ENCODE measurements around the gene HDAC7.

Gene HDAC7

GRCh38 chr12:47762850-47763465, 56.7 kb downstream of the HDAC7 start:
- DNase-seq (ENCODE audit: low read depth), result no peak

DNA sequence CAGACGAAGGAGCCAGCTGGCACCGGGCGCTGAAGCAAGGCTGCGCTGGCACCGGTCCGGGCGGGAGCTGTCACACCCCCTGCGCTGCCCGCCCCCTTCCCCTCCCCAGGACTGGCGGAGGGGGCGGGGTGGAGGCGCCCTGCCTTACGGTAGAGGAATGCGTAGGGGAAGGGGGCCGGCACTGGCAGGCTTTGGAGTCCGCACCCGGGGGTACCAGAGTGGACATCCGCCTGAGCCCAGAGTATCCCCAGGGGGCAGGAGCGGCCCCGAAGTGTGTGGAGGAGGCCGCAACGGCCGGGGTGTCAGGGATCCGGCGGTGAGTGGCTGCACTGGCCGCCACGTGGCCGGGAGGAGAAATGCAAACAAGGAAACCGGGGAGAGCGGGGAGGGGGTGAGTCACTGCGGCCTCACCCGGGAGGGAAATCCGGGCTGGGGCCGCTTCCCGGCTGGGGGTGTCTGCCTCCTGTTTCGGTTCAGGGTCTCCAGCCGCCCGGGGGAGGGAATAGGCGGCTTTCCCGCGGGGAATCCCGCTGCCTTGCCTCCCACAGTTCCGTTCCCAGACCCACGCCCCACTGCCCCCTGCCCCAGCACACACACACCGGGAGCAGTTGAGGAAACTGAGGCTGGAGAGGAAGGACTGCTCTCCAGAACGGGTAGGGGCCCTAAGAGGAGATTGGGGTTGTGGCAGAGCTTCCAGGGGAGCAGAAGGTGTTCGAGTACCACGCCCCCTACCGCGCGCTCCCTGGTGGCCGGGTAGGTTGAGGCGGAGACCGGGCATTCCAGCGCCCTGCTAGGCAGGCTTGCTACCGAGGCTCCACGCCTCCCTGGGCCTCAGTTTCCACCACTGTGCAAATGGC, 60.6 kb downstream of the HDAC7 start, which contains the start of gene RAPGEF3:
RAPGEF3 (minus strand) TSS at position 47 of the 857 bp plus-strand sequence. CDS start 324 bp downstream, outside the sequence.
- DNase-seq (ENCODE audit: low read depth), result peak; percentile 45

DNA sequence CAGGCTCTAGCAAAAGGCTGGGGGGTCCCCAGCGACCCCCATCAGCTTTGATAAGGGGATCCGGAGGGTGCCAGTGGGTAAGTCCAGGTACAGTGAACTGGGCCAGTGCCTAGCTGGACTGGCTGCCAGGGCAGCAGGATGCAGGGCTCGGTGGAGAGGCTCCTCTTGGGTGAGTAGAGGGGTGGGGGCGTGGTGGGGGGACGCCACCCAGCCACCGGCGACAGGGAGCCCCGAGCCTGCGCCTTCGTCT, 61.2 kb downstream of the HDAC7 start:
- DNase-seq (ENCODE audit: low read depth), result no peak

DNA sequence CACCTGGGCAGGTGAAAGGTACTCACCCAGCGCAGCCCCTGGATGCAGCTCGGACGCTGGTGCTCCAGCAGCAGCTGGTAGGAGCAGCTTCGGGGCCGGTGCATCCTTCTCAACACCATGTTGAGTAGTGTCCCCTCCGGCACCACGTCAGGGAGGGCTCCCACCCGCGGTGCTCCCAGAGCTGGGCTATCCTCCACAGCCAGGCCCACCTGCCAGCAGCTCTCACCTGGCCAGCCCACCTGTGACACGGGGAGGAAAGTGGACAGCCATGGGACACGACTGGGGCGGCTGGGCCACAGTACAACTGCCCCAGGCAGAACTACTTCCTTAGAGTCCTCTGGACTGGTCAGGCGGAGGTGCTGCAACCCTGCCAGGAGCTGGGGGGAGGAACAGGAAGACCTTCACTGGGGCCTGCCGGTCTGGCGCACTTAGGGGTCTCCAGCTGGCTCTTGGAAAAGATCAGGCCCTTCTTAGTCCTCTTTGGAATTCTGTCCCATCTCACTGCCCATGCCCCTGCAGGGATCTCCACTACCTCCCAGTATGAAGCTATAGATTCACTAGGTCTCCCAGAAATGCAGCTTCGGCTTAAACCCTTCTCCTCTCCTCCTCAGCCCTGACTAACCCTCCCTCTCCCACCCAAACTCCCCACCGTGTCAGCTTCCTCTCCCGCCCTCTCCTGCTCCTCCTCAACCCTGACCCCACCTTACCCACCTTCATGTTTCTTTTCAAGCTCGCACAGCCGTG, 61.7 kb downstream of the HDAC7 start:
- DNase-seq (ENCODE audit: low read depth), result no peak

GRCh38 chr12:47757364-47757839, 62.3 kb downstream of the HDAC7 start:
- no peak for DNase-seq (ENCODE audit: low read depth)

- no peak for DNase-seq (ENCODE audit: low read depth)
Observed at GRCh38 chr12:47755655-47756562, 63.8 kb downstream of the HDAC7 start.

DNA sequence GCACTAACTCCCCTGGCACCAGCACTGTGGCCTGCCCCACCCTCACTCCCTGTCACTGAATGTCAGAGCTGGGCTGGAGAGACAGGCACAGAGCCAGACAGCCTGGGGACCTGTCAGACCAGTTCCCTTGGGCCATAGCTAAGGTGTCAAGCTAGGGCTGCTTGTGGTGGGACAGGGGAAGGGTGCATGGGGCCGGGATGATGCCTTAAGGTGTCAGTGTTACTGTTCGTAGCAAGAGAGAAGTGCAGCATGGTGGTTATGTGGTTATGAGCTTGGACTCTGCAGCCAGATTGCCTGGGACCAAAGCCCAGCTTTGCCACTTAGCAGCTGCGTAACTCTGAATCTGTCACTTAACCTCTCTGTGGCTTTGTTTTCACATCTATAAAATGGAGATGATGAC, 64.8 kb downstream of the HDAC7 start:
- DNase-seq (ENCODE audit: low read depth), result no peak

DNA sequence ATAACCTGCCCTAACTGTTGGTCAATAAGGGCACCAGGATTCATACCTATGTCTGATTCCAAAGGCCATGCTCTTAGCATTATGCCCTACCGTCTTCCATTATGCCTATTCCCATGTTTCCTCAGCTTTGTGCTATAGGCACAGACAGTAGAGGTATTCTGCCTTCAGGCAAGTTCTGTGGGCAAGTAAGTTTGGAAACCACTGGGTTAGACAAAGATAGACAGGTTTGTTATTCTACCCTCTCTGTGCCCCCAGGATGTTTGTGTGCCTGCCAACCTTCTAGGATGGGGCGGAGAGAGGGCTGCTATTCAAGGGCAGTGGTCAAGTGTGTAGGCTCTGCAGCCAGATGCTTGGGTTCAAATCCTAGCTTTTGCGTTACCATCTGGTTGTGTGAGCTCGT, 65.6 kb downstream of the HDAC7 start:
- no peak for DNase-seq (ENCODE audit: low read depth)

DNA sequence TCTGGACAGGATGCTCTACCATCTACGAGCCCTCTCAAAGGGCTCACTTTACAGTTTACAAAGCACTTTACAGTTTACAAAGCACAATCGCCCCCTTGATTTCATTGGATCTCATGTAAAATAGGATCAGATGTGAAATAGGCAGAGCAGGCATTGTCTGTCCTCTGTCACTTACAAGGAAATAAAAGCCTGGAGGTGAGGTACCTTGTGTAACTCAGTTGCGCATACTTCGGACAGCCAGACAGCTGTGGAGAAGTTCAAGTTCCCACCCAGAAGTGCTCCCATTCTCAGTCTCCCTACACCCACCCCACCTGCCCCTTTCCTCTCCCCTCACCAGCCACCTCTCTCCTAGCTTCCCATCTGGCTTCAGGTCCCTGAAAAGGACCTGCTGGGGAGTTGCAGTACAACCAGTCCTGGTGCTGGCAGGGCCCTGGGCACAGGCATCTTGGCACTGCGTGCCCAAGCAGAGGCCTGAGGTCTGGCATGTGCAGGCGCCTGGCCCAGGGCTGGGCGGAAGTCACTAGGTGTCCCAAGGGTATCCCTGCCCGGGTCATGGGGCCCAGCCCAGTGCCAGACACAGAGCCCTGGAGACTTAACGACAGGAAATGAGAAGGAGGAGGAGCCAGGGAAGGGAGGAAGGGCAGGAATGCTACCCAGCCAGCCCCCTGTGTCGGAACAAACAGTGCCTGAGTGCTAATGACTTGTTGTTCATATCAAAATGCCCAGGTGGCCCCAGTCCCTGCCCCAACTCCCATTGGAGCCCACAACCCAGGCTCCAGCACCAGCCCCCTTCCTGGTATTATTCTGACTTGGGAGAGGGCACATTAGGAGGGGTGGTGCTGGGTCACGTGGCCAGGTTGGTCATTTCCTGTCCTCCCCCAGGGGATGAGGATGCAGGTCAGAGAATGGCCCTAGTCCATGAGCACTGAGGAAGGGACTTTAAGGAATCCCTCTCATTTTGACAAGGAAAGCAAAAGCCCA, 66.4 kb downstream of the HDAC7 start:
- no peak for DNase-seq (ENCODE audit: low read depth)

- no peak for DNase-seq (ENCODE audit: low read depth)
Observed at GRCh38 chr12:47752552-47752951, 67.2 kb downstream of the HDAC7 start.

DNA sequence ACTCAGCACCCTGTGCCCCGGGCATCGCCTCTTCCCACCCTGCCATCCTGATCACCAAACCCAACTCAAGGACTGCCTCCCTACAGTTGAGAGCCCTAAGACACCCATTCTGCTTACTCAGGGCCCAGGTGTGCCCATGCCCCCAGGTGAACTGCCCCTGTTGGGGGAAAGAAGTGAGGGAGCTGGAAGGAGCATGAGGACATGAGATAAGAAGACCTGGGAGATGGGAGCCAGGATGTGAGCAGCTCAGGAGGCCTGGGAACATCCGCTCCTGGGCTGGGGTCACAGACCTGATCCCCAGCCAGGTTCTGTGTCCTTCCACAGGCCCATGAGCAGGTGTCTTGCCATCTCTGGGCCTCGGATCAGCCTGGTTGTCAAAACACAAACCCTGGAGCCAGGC, 67.6 kb downstream of the HDAC7 start:
- no peak for DNase-seq (ENCODE audit: low read depth)

- no peak for DNase-seq (ENCODE audit: low read depth)
Observed at GRCh38 chr12:47751561-47751960, 68.1 kb downstream of the HDAC7 start.

- no peak for DNase-seq (ENCODE audit: low read depth)
Observed at GRCh38 chr12:47750916-47751470, 68.7 kb downstream of the HDAC7 start.

- no peak for DNase-seq (ENCODE audit: low read depth)
Observed at GRCh38 chr12:47750229-47750798, 69.4 kb downstream of the HDAC7 start.

DNA sequence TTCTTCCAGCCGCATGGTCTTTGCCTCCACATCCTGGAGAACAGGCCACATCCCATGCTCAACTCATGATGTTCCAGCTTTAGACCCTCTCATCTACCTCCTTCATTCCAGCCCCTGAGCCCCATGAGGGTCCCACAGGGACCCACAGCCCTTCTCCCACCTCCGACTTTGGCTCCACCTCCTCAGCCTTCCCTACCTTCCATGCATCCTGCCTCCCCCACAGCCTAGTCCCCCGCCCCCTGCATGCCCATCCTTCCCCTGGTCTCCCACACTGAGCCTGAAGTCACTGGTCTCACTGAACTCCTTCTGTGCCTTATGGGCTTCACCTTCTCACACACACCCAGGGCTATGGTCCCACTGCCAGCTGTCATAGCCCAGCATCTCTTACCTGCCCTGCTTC, 70.8 kb downstream of the HDAC7 start:
- DNase-seq (ENCODE audit: low read depth), result no peak

GRCh38 chr12:47748507-47748828, 71.2 kb downstream of the HDAC7 start:
- no peak for DNase-seq (ENCODE audit: low read depth)

DNA sequence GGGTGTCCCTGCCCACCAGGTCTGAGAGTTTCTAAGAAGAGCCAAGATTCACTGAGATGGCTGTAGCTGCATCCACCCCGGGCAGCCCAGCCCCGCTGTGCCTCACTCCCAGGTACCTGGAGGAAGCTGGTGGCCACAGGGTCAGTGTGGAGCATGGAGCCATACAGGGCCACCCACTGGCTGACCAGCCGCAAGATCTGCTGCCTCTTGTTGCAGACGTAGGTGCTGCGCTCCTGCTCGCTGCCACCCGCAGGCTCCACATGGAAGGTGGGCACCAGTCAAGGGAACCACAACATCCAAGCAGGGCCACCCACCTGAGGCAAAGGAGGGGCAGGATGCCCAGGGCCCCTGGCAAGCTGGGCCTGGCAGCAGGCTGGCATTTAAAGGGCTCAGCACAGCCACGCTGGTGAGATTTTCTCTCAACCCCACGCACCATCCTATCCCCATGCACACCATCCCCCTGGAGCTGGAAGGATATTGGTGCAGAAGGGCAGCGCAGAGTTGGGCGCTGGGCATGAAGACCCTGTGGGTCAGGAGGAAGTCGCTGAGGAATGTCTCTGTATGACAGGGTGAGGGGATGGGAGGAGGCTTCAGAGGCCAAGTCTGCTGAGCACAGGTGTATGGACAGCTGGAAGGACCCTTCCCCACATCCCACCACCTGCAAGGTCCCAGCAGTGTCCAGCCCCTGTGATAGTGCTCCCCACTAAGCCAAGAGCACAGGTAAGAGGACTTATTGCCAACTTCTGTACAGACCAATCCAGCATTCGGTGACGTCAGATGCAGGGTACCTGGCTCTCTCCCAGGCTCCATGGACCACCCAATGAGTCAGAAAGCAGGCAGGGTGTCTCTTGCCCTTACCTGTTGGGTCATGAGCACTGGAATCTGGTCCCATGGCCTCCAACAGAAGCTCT, 71.9 kb downstream of the HDAC7 start:
- no peak for DNase-seq (ENCODE audit: low read depth)

DNA sequence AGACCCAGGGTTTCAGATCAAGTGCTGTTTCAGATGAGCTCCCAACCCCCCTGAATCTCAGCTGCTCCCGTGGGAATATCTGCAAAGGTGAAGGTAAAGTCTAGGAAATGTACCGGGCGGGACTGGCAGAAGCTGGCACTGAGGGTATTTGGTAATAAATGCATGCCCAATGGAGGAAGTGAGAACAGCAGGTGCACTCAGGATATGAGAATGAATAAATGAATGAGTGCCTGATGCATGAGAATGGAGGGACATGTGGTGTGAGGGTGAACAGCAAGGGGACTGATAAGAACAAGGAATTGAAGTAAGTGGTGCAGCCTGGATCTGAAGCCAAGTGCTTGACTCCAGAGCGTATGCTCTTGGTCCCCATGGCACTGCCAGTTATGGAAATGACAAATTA, 72.6 kb downstream of the HDAC7 start:
- DNase-seq (ENCODE audit: low read depth), result no peak

- DNase-seq (ENCODE audit: low read depth), result no peak
Observed at GRCh38 chr12:47746523-47746922, 73.2 kb downstream of the HDAC7 start.

Measured in stimulated activated CD8-positive, alpha-beta memory T cell treated with anti-CD3 and anti-CD28 coated beads, Interleukin-4, amount 100 ng/mL, for 24 hours (primary cell).